GM23338 (cell line): ENCODE data around the gene RGS8. TPM values are rescaled to one million over a fixed set of nuclear protein-coding genes. Genes with fewer than 3 reads are reported as not detected.

Source experiments
- ATAC-seq: fragments of 200-7000 bp; cut with Tn5 transposase; 3 replicates; pipeline ENCODE4 v1.9.1; 2020
- DNase-seq: peaks from one replicate; pipeline ENCODE4 v3.0.0-alpha.2; 2015; ENCODE audit warnings: low spot score
- H2AFZ ChIP-seq: fragments of 200-600 bp; sonication (generic); 2 replicates; pipeline ENCODE4 v1.8.0; 2016; ENCODE audit warnings: antibody characterized with exemption, mild to moderate bottlenecking, moderate library complexity
- H3F3A ChIP-seq: fragments of 200-600 bp; sonication (generic); replicated peaks from 2 replicates; pipeline ENCODE4 v1.8.0; 2017; ENCODE audit warnings: antibody characterized with exemption, mixed run types, low read depth
- H3K27ac ChIP-seq: fragments of 200-600 bp; sonication (generic); 2 replicates; pipeline ENCODE4 v1.6.1; 2016; ENCODE audit warnings: low read depth
- H3K27me3 ChIP-seq: fragments of 200-600 bp; sonication (generic); 2 replicates; pipeline ENCODE4 v1.8.0; 2016; ENCODE audit warnings: mild to moderate bottlenecking, mixed run types, moderate library complexity; ENCODE audit not compliant: insufficient read depth
- H3K36me3 ChIP-seq: fragments of 200-600 bp; sonication (generic); 2 replicates; pipeline ENCODE4 v1.8.0; 2016; ENCODE audit warnings: mild to moderate bottlenecking; ENCODE audit not compliant: insufficient read depth
- H3K4me1 ChIP-seq: fragments of 200-600 bp; sonication (generic); 2 replicates; pipeline ENCODE4 v1.8.0; 2016; ENCODE audit warnings: mild to moderate bottlenecking, moderate library complexity; ENCODE audit not compliant: insufficient read depth
- H3K4me2 ChIP-seq: fragments of 200-600 bp; sonication (generic); 2 replicates; pipeline ENCODE4 v1.7.1; 2017; ENCODE audit warnings: mixed run types
- H3K4me3 ChIP-seq: fragments of 200-600 bp; sonication (generic); 2 replicates; pipeline ENCODE4 v1.6.1; 2016; ENCODE audit warnings: mixed run types
- H3K79me2 ChIP-seq: fragments of 200-600 bp; sonication (generic); replicated peaks from 2 replicates; pipeline ENCODE4 v1.8.0; 2017; ENCODE audit warnings: mild to moderate bottlenecking; ENCODE audit not compliant: insufficient read depth
- H3K9me2 ChIP-seq: fragments of 200-600 bp; sonication (generic); 2 replicates; pipeline ENCODE4 v1.8.0; 2017; ENCODE audit not compliant: insufficient read depth
- H4K20me1 ChIP-seq: fragments of 200-600 bp; sonication (generic); replicated peaks from 2 replicates; pipeline ENCODE4 v1.8.0; 2017; ENCODE audit warnings: mild to moderate bottlenecking; ENCODE audit not compliant: insufficient read depth
- H3K27ac Mint-ChIP-seq: 2 replicates; pipeline ENCODE4 v1.8.0; 2020; ENCODE audit warnings: inconsistent platforms, mild to moderate bottlenecking, moderate library complexity, mixed read lengths
- H3K27me3 Mint-ChIP-seq: 3 replicates; pipeline ENCODE4 v1.8.0; 2022; ENCODE audit warnings: low read depth, mild to moderate bottlenecking, moderate library complexity, mixed read lengths, inconsistent platforms; ENCODE audit not compliant: insufficient read depth, poor library complexity
- H3K36me3 Mint-ChIP-seq: 3 replicates; pipeline ENCODE4 v1.8.0; 2021; ENCODE audit warnings: low read depth, mild to moderate bottlenecking, inconsistent platforms, moderate library complexity, mixed read lengths
- H3K4me1 Mint-ChIP-seq: 3 replicates; pipeline ENCODE4 v1.8.0; 2020; ENCODE audit warnings: mild to moderate bottlenecking, inconsistent platforms, mixed read lengths
- H3K4me3 Mint-ChIP-seq: 3 replicates; pipeline ENCODE4 v1.8.0; 2021; ENCODE audit warnings: moderate library complexity, mild to moderate bottlenecking, inconsistent platforms, mixed read lengths
- H3K9me3 Mint-ChIP-seq: 3 replicates; pipeline ENCODE4 v1.8.0; 2020; ENCODE audit warnings: moderate library complexity, mild to moderate bottlenecking, inconsistent platforms, mixed read lengths
- CTCF ChIP-seq, 2 experiments: fragments of 200-600 bp in 1 of 2; sonication (generic) in 1 of 2; conservative IDR thresholded peaks; 2 replicates each; pipeline versions ENCODE4 v1.5.1 to v1.6.1; 2016 to 2017; ENCODE audit warnings: antibody characterized with exemption in 2 of 2, low read depth in 2 of 2, mild to moderate bottlenecking in 2 of 2, moderate library complexity in 1 of 2
- JUNB ChIP-seq: IDR thresholded peaks from one replicate; pipeline ENCODE4 v1.6.1; 2016; ENCODE audit warnings: antibody characterized with exemption; ENCODE audit not compliant: unreplicated experiment
- NANOG ChIP-seq: IDR thresholded peaks from 2 replicates; pipeline ENCODE4 v1.6.1; 2016; ENCODE audit warnings: antibody characterized with exemption, borderline replicate concordance
- ZNF462 ChIP-seq: fragments of 250-450 bp; sonication (Bioruptor Pico); IDR thresholded peaks from 2 replicates; pipeline ENCODE4 v1.5.0; 2020; ENCODE audit warnings: mild to moderate bottlenecking, moderate library complexity
- polyA plus RNA-seq: library from polyadenylated mRNA; unstranded; fragments of >200 nt; fragmentation: Nextera tagmentation; extraction: Ambion mirVana; gene quantifications from 2 replicates; pipeline ENCODE4 v1.2.1, GENCODE V29; 2016
- total RNA-seq: library from RNA; depleted of rRNA; stranded (reverse); fragments of >200 nt; shearing (Covaris generic); gene quantifications from 2 replicates; pipeline ENCODE4 v1.2.3, GENCODE V29; 2014

The RGS8 gene
- total and polyA plus RNA-seq, 2 experiments from 2014 or later, result 0.06 to 2.5 TPM

GRCh38 chr1:182641561-182641960 is 42.8 kb downstream of the RGS8 start (continued):
- TF ChIP-seq ZNF462 (CRISPR knock-in tag), result no peak
- no peak for TF ChIP-seq JUNB

- Mint-ChIP-seq H3K27me3 (peaks cover 3% of the 10 kb centered on the region), H3K4me3 (no peak overlapping the region), H3K36me3 (no peaks in the 10 kb centered on the region), H3K27ac (no peak overlapping the region), H3K9me3 (no peaks in the 10 kb centered on the region; the same call in 2 of the 3 replicates), H3K4me1 (peaks cover 3% of the 10 kb centered on the region; the same call in 1 of the 3 replicates)
- H3K27me3 ChIP-seq, result no peaks in the 10 kb centered on the region
- no peak overlapping the region for H3K4me2 ChIP-seq
- no peak overlapping the region for H2AFZ ChIP-seq
- no peaks in the 10 kb centered on the region for H4K20me1 ChIP-seq
- H3F3A ChIP-seq, result no peaks in the 10 kb centered on the region
- H3K27ac ChIP-seq, result no peak overlapping the region
- DNase-seq, result no peak
- H3K9me2 ChIP-seq, result peaks cover 8% of the 10 kb centered on the region; the same call in 1 of the 2 replicates
- H3K4me1 ChIP-seq, result no peaks in the 10 kb centered on the region
- H3K36me3 ChIP-seq, result no peaks in the 10 kb centered on the region
- TF ChIP-seq CTCF (conservative IDR thresholded peaks at IDR 0.05; ENCODE audit: low read depth in 2 of 2), result no peak
- TF ChIP-seq NANOG, result no peak
- no peak for ATAC-seq
- H3K4me3 ChIP-seq, result no peak overlapping the region
- H3K79me2 ChIP-seq, result no peaks in the 10 kb centered on the region
These were observed 45.1 kb downstream of the RGS8 start for GRCh38 chr1:182639330-182639729.
